NCI-H1417 treated with DMSO at 0.1 percent for 48 hours (cell line): Measurements from ENCODE around the gene NALCN.

ENCODE experiments used
- DNase-seq: peaks from one replicate; lab custom pipeline; 2025; lab: John Stamatoyannopoulos, UW

The NALCN gene

GRCh38 chr13:101025925-101026324, 390.4 kb downstream of the NALCN start:
- no peak for DNase-seq

GRCh38 chr13:101025519-101025918, 390.8 kb downstream of the NALCN start:
- no peak for DNase-seq

- DNase-seq = no peak
These were observed 397.2 kb downstream of the NALCN start for GRCh38 chr13:101019126-101019525.

- DNase-seq = no peak
These were observed 397.6 kb downstream of the NALCN start for GRCh38 chr13:101018720-101019119.

GRCh38 chr13:101017123-101017872, 399.0 kb downstream of the NALCN start:
- no peak for DNase-seq

GRCh38 chr13:101016475-101016874, 399.8 kb downstream of the NALCN start:
- no peak for DNase-seq

GRCh38 chr13:101013245-101013644, 403.1 kb downstream of the NALCN start:
- no peak for DNase-seq

- no peak for DNase-seq
These were observed 406.2 kb downstream of the NALCN start for GRCh38 chr13:101010100-101010499.

GRCh38 chr13:101007245-101007644, 409.1 kb downstream of the NALCN start:
- DNase-seq = no peak
